H1 (cell line): ENCODE data around the gene GNB1. TPM values are rescaled to one million over a fixed set of nuclear protein-coding genes. Genes with fewer than 3 reads are reported as not detected.

Experiments used
- CTCF ChIA-PET: fragments of 300-600 bp; sonication (Branson Sonifier 250); formaldehyde crosslinking; loops from one replicate; lab custom pipeline; 2021; ENCODE audit not compliant: partially characterized antibody; lab: Charles Lee
- POLR2A ChIA-PET: fragments of 300-600 bp; sonication (Branson Sonifier 250); formaldehyde crosslinking; loops from one replicate; lab custom pipeline; 2021; ENCODE audit warnings: inconsistent platforms; ENCODE audit not compliant: partially characterized antibody; lab: Charles Lee
- DNase-seq, 2 experiments: peaks; one replicate each; pipeline versions ENCODE4 v3.0.0 to v3.0.0-alpha.2; 2010 to 2022; ENCODE audit warnings: low spot score in 2 of 2, low read depth in 1 of 2, mixed read lengths in 1 of 2
- FAIRE-seq: peaks from 2 replicates; lab custom pipeline; 2011; peaks lifted over from hg19 to GRCh38; lab: Jason Lieb, UNC
- H2AFZ ChIP-seq: 2 replicates; pipeline ENCODE4 v1.8.1; 2012; ENCODE audit warnings: low read length, inconsistent platforms
- H2AK5ac ChIP-seq: 2 replicates; pipeline ENCODE4 v1.6.1; 2013; ENCODE audit warnings: low read depth, low read length
- H2BK120ac ChIP-seq: replicated peaks from 2 replicates; pipeline ENCODE3; 2013; ENCODE audit warnings: low read depth, low read length, inconsistent platforms
- H2BK12ac ChIP-seq: 2 replicates; pipeline ENCODE4 v1.6.1; 2013; ENCODE audit warnings: low read depth, low read length
- H2BK15ac ChIP-seq: 2 replicates; pipeline ENCODE4 v1.6.1; 2013; ENCODE audit warnings: low read length
- H2BK20ac ChIP-seq: 2 replicates; pipeline ENCODE4 v1.6.1; 2013; ENCODE audit warnings: low read length
- H2BK5ac ChIP-seq: 2 replicates; pipeline ENCODE4 v1.6.1; 2013; ENCODE audit warnings: low read depth, low read length
- H3K14ac ChIP-seq: 2 replicates; pipeline ENCODE4 v1.6.1; 2013; ENCODE audit warnings: inconsistent platforms; ENCODE audit not compliant: insufficient read length
- H3K18ac ChIP-seq: 2 replicates; pipeline ENCODE4 v1.6.1; 2013; ENCODE audit warnings: low read length; ENCODE audit errors: extremely low read depth
- H3K23ac ChIP-seq: 2 replicates; pipeline ENCODE4 v1.6.1; 2013; ENCODE audit warnings: inconsistent platforms; ENCODE audit not compliant: insufficient read length
- H3K23me2 ChIP-seq: 2 replicates; pipeline ENCODE4 v1.6.1; 2013; ENCODE audit warnings: low read depth, low read length
- H3K27ac ChIP-seq: 2 replicates; pipeline ENCODE4 v1.6.1; 2011; ENCODE audit warnings: low read depth, low read length, inconsistent platforms
- H3K27me3 ChIP-seq, 4 experiments: replicated peaks in 1 of 4; 1 replicate in 1 of 4; 2 replicates in 3 of 4; pipeline versions ENCODE4 v1.6.1 to v1.8.1; 2011 to 2013; ENCODE audit warnings: low read length in 3 of 4, mild to moderate bottlenecking in 3 of 4, inconsistent platforms in 2 of 4, mixed read lengths in 2 of 4, moderate library complexity in 1 of 4; ENCODE audit not compliant: control insufficient read depth in 3 of 4, insufficient read depth in 3 of 4; ENCODE audit errors: extremely low read depth in 1 of 4
- H3K36me3 ChIP-seq, 4 experiments: 2 replicates each; pipeline versions ENCODE4 v1.6.1 to v1.8.1; 2011 to 2013; ENCODE audit warnings: mild to moderate bottlenecking in 4 of 4, low read length in 3 of 4, moderate library complexity in 2 of 4, control low read depth in 1 of 4, inconsistent platforms in 1 of 4; ENCODE audit not compliant: insufficient read depth in 4 of 4, control insufficient read depth in 2 of 4
- H3K4ac ChIP-seq: replicated peaks from 2 replicates; pipeline ENCODE3; 2013; ENCODE audit warnings: low read length, low read depth, mixed read lengths, inconsistent platforms; ENCODE audit not compliant: insufficient read length
- H3K4me1 ChIP-seq, 4 experiments: replicated peaks in 1 of 4; 1 replicate in 1 of 4; 2 replicates in 3 of 4; pipeline versions ENCODE4 v1.6.1 to v1.8.1; 2011 to 2013; ENCODE audit warnings: low read length in 3 of 4, inconsistent platforms in 2 of 4, mixed read lengths in 1 of 4; ENCODE audit not compliant: insufficient read depth in 4 of 4, control insufficient read depth in 3 of 4
- H3K4me2 ChIP-seq, 2 experiments: 2 replicates each; pipeline versions ENCODE4 v1.6.1 to v1.8.1; 2011 to 2013; ENCODE audit warnings: low read depth in 2 of 2, low read length in 2 of 2, control low read depth in 1 of 2, inconsistent platforms in 1 of 2, mild to moderate bottlenecking in 1 of 2; ENCODE audit not compliant: insufficient read depth in 1 of 2
- H3K4me3 ChIP-seq, 4 experiments: fragments of 200-600, 300-600 bp in 1 of 4; sonication (generic), shearing (Covaris generic), sonication (Bioruptor Twin) in 1 of 4; 2 replicates each; pipeline versions ENCODE4 v1.5.1 to v1.8.1; 2011 to 2016; ENCODE audit warnings: low read length in 4 of 4, low read depth in 3 of 4, control low read depth in 2 of 4, inconsistent platforms in 2 of 4, mild to moderate bottlenecking in 2 of 4, mixed read lengths in 1 of 4, moderate library complexity in 1 of 4; ENCODE audit not compliant: insufficient read depth in 2 of 4; ENCODE audit errors: extremely low read depth in 1 of 4
- H3K56ac ChIP-seq: replicated peaks from 2 replicates; pipeline ENCODE3; 2013; ENCODE audit warnings: low read depth, mild to moderate bottlenecking, mixed read lengths, low read length, inconsistent platforms; ENCODE audit not compliant: insufficient read length
- H3K79me1 ChIP-seq: 2 replicates; pipeline ENCODE4 v1.6.1; 2013; ENCODE audit warnings: low read depth, low read length, control low read depth
- H3K79me2 ChIP-seq, 2 experiments: 2 replicates each; pipeline versions ENCODE4 v1.6.1 to v1.8.1; 2012 to 2013; ENCODE audit warnings: low read length in 2 of 2, mild to moderate bottlenecking in 2 of 2, inconsistent platforms in 1 of 2; ENCODE audit not compliant: insufficient read depth in 2 of 2, control insufficient read depth in 1 of 2
- H3K9ac ChIP-seq, 4 experiments: replicated peaks in 1 of 4; 1 replicate in 1 of 4; 2 replicates in 3 of 4; pipeline versions ENCODE4 v1.6.1 to v1.8.1; 2011 to 2013; ENCODE audit warnings: low read depth in 3 of 4, low read length in 3 of 4, control low read depth in 2 of 4, mild to moderate bottlenecking in 2 of 4, moderate library complexity in 2 of 4, inconsistent platforms in 1 of 4; ENCODE audit errors: extremely low read depth in 1 of 4
- H3K9me3 ChIP-seq, 2 experiments: 2 replicates each; pipeline versions ENCODE4 v1.6.1 to v1.8.1; 2012 to 2013; ENCODE audit warnings: mild to moderate bottlenecking in 2 of 2, moderate library complexity in 2 of 2, control low read depth in 1 of 2, inconsistent platforms in 1 of 2, low read depth in 1 of 2, low read length in 1 of 2, mixed read lengths in 1 of 2; ENCODE audit not compliant: insufficient read depth in 2 of 2
- H4K20me1 ChIP-seq, 2 experiments: replicated peaks in 1 of 2; 2 replicates each; pipeline versions ENCODE3 to v1.8.1; 2011 to 2013; ENCODE audit warnings: inconsistent platforms in 2 of 2, low read length in 2 of 2, mild to moderate bottlenecking in 1 of 2; ENCODE audit not compliant: insufficient read depth in 2 of 2, control insufficient read depth in 1 of 2
- H4K5ac ChIP-seq: 2 replicates; pipeline ENCODE4 v1.6.1; 2013; ENCODE audit warnings: low read length, low read depth, mixed read lengths, inconsistent platforms; ENCODE audit not compliant: insufficient read length
- H4K8ac ChIP-seq: 2 replicates; pipeline ENCODE4 v1.8.0; 2013; ENCODE audit warnings: mild to moderate bottlenecking, moderate library complexity, low read length, inconsistent platforms; ENCODE audit not compliant: insufficient read depth; ENCODE audit errors: extremely low read depth
- H4K91ac ChIP-seq: replicated peaks from 2 replicates; pipeline ENCODE3; 2013; ENCODE audit warnings: low read length, mixed read lengths, inconsistent platforms; ENCODE audit not compliant: insufficient read length
- CBX5 ChIP-seq: fragments of 300-800, 300-1000 bp; sonication (generic); IDR thresholded peaks from 2 replicates; pipeline ENCODE4 v1.7.1; 2016; ENCODE audit warnings: antibody characterized with exemption, low read length, low read depth
- HDAC6 ChIP-seq: IDR thresholded peaks from one replicate; pipeline ENCODE4 v1.7.1; 2012; ENCODE audit warnings: low read depth, mild to moderate bottlenecking, inconsistent platforms, low read length, moderate library complexity
- JUN ChIP-seq: IDR thresholded peaks from 2 replicates; pipeline ENCODE4 v1.6.1; 2011; ENCODE audit warnings: low read depth, mild to moderate bottlenecking, improper control_type of control experiment, low read length
- KDM1A ChIP-seq: fragments of 200-600, 300-600 bp; sonication (generic); IDR thresholded peaks from 2 replicates; pipeline ENCODE4 v1.7.1; 2016; ENCODE audit warnings: mild to moderate bottlenecking, low read length, borderline replicate concordance
- RBBP5 ChIP-seq: IDR thresholded peaks from 2 replicates; pipeline ENCODE4 v1.7.1; 2012; ENCODE audit warnings: low read depth, mild to moderate bottlenecking, inconsistent platforms, low read length, moderate library complexity, borderline replicate concordance
- RNF2 ChIP-seq: fragments of 200-900, 300-1000 bp; sonication (generic); IDR thresholded peaks from 2 replicates; pipeline ENCODE4 v1.7.1; 2016; ENCODE audit warnings: borderline replicate concordance, low read depth, mild to moderate bottlenecking, antibody characterized with exemption, low read length; ENCODE audit not compliant: poor library complexity, severe bottlenecking; ENCODE audit errors: missing control alignments
- SP1 ChIP-seq: IDR thresholded peaks from 2 replicates; pipeline ENCODE4 v1.6.1; 2011; ENCODE audit warnings: low read depth, low read length
- TEAD4 ChIP-seq: IDR thresholded peaks from 2 replicates; pipeline ENCODE4 v1.6.1; 2012; ENCODE audit warnings: low read depth, low read length, inconsistent platforms, mixed read lengths
- WGBS, 2 experiments: shearing (Covaris generic) in 1 of 2; methylation state at CpG; one replicate each; pipeline versions ENCODE4 v1.1.6 to v1.1.7; 2013 to 2015; ENCODE audit warnings: low lambda C conversion rate in 2 of 2, mixed read lengths in 2 of 2, inconsistent platforms in 1 of 2, low coverage in 1 of 2, missing lambda C conversion rate in 1 of 2; ENCODE audit not compliant: insufficient replicate concordance in 2 of 2, insufficient coverage in 1 of 2, insufficient read length in 1 of 2; ENCODE audit errors: extremely low coverage in 1 of 2, missing lambda C conversion rate in 1 of 2; 5-methylcytosine and 5-hydroxymethylcytosine counted together
- polyA plus RNA-seq, 7 experiments: library from polyadenylated mRNA; depleted of rRNA in 3 of 7; stranded (reverse) in 5 of 7; unstranded in 2 of 7; fragments of >200 nt in 5 of 7; fragments of 200-250 nt in 2 of 7; gene quantifications; 1 replicate in 5 of 7; 2 replicates in 1 of 7; 4 replicates in 1 of 7; pipeline versions ENCODE4 v1.2.1 to v1.2.3, GENCODE V29; 2011 to 2013; ENCODE audit warnings: missing spikeins in 2 of 7, mixed read lengths in 2 of 7
- total RNA-seq: library from RNA; stranded (reverse); fragmentation: NEBNext Ultra II Directional; extraction: Animal tissue kit (Norgen Biotek cat#: 25700); gene quantifications from 2 replicates; pipeline ENCODE4 v1.2.1, GENCODE V29; 2021
- TF ChIP-seq, protein P1 (sequence below): IDR thresholded peaks from 2 replicates; pipeline ENCODE4 v1.6.1; 2012; ENCODE audit warnings: inconsistent platforms

The GNB1 gene
- total and polyA plus RNA-seq, 2 of the 8 experiments (the other 6 are each of a cell fraction or from before 2014, with no cell fraction given) = 343 to 382 TPM

DNA sequence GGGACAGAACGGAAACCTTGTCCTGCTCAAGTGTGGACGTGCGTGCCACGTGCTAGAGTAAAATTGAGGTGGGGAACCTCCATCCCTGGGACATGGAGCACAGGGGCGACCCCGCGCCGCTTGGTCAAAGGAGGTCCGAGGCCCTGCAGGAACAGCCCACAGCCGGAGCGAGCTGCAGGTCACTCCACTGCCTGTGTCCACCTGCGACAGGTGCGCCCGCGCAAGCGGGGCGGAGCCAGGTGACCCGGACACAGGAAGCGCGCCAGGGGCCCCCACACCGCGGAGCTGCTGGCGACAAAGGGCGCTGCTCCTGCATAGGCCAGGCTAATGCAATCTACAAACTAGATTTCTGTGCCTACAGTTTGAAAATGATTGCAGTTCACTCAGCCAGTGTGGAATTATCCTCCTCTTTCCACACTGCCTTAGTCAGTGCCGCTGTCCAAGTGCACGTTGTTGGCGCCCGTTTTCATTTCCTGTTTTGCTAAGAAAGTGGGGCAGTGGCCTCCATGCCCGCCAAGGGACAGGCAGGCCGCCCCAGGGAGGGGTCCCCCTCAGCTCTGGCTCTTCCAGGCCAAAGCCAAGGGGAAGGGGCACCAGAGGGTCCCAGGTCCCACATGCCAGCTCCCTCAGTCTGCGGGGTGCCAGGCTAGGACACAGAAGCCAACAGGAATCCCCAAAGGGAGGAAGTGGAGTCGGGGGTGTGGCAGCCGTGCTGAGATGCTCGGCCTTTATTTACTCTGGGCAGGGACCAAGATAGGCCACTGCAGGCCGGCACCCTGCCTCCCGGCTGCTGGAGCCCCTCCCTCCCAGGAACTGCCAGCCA, 108.3 kb downstream of the GNB1 start:
- peak overlapping the region; percentile 97 for H3K4ac ChIP-seq
- peak overlapping the region; percentile 96; the same call in 1 of the 2 replicates for H2AK5ac ChIP-seq
- FAIRE-seq (no peak), DNase-seq (peak in 1 of 2 experiments; percentile 79)
- peaks cover 6% of the 10 kb centered on the region; the same call in 1 of the 2 replicates for H3K79me1 ChIP-seq
- H4K20me1 ChIP-seq = peaks cover 4 to 5% of the 10 kb centered on the region in 2 experiments
- H3K36me3 ChIP-seq = peaks cover 16 to 27% (median 20%) of the 10 kb centered on the region in 4 experiments
- H3K9me3 ChIP-seq = no peaks in the 10 kb centered on the region
- no peak overlapping the region for H2AFZ ChIP-seq
- H2BK120ac ChIP-seq = peak overlapping the region; percentile 24
- ChIA-PET POLR2A (interaction anchor here (0.7 to 2.4 kb wide), 13 partner anchors 9 to 136 kb away, joined by 3 to 10 read pairs (median 4); partner anchors contain the start of gene TMEM52), CTCF (interaction anchor here (0.7 to 1.5 kb wide), 3 partner anchors 13 to 132 kb away, joined by 3 to 9 read pairs (median 6); partner anchors contain the start of gene CALML6)
- no peak overlapping the region for H3K23ac ChIP-seq
- peak overlapping the region; percentile 99; the same call in 1 of the 2 replicates for H2BK15ac ChIP-seq
- H4K5ac ChIP-seq = peak overlapping the region; percentile 70
- WGBS, 2 experiments = 13% methylated on average over 36 of the region's 36 CpGs; no CpG with 5 or more reads in 1 of the 2 experiments
- H3K79me2 ChIP-seq = peaks cover 0 to 4% of the 10 kb centered on the region in 2 experiments; a peak in 2 of 4 replicates
- peak overlapping the region; percentile 90 for H2BK5ac ChIP-seq
- peak overlapping the region; percentile 5 for H3K56ac ChIP-seq
- peak overlapping the region; percentile 23 to 54 (median 36); a peak in 7 of 8 replicates for H3K4me3 ChIP-seq
- H3K4me1 ChIP-seq = peaks cover 0 to 40% (median 30%) of the 10 kb centered on the region in 4 experiments; a peak in 6 of 7 replicates
- H3K4me2 ChIP-seq = peak overlapping the region; percentile 73 to 95
- peak overlapping the region; percentile 97 for H4K91ac ChIP-seq
- peak overlapping the region in 2 of 4 experiments; percentile 28 to 55; a peak in 3 of 7 replicates for H3K9ac ChIP-seq
- no peak overlapping the region for H2BK20ac ChIP-seq
- H4K8ac ChIP-seq = peak overlapping the region; percentile 90
- H2BK12ac ChIP-seq = peak overlapping the region; percentile 97
- H3K23me2 ChIP-seq = peaks cover 12% of the 10 kb centered on the region
- H3K18ac ChIP-seq = peak overlapping the region; percentile 93
- peak overlapping the region; percentile 37; the same call in 1 of the 2 replicates for H3K27ac ChIP-seq
- no peaks in the 10 kb centered on the region for H3K27me3 ChIP-seq
- H3K14ac ChIP-seq = no peak overlapping the region
- TF ChIP-seq HDAC6 (no peak), CBX5 (no peak), JUN (no peak), RNF2 (no peak), TEAD4 (no peak), KDM1A (no peak), RBBP5 (no peak), SP1 (no peak)
- TF ChIP-seq, protein P1, sequence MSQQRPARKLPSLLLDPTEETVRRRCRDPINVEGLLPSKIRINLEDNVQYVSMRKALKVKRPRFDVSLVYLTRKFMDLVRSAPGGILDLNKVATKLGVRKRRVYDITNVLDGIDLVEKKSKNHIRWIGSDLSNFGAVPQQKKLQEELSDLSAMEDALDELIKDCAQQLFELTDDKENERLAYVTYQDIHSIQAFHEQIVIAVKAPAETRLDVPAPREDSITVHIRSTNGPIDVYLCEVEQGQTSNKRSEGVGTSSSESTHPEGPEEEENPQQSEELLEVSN = peak; percentile 64
